Neural cell (in vitro differentiated cells): ENCODE results near the gene AP2A2. TPM values are rescaled to one million over a fixed set of nuclear protein-coding genes. Genes with fewer than 3 reads are reported as not detected.

Experiments used
- H2AFZ ChIP-seq: fragments of 200-600, 300-800 bp; sonication (generic), shearing (Covaris generic); 2 replicates; pipeline ENCODE4 v1.6.0; 2014; ENCODE audit warnings: low read depth, mild to moderate bottlenecking, antibody characterized with exemption, low read length, moderate library complexity
- H3F3A ChIP-seq: fragments of 200-600 bp; shearing (Covaris generic); 2 replicates; pipeline ENCODE4 v1.6.1; 2016; ENCODE audit warnings: mild to moderate bottlenecking, moderate library complexity, mixed read lengths, antibody characterized with exemption, low read length; ENCODE audit not compliant: insufficient read depth, poor library complexity, severe bottlenecking
- H3K27ac ChIP-seq: fragments of 200-600, 300-800 bp; sonication (generic), shearing (Covaris generic); 2 replicates; pipeline ENCODE4 v1.5.1; 2014; ENCODE audit warnings: mild to moderate bottlenecking, low read length, moderate library complexity
- H3K27me3 ChIP-seq: fragments of 300-800, 200-600 bp; sonication (generic), shearing (Covaris generic); 2 replicates; pipeline ENCODE4 v1.6.0; 2014; ENCODE audit warnings: mild to moderate bottlenecking, low read depth, low read length, moderate library complexity; ENCODE audit not compliant: insufficient read depth
- H3K36me3 ChIP-seq: fragments of 300-800, 200-600 bp; sonication (generic), shearing (Covaris generic); 2 replicates; pipeline ENCODE4 v1.5.1; 2014; ENCODE audit warnings: mild to moderate bottlenecking, antibody characterized with exemption, low read length, moderate library complexity; ENCODE audit not compliant: insufficient read depth
- H3K4me2 ChIP-seq: fragments of 300-800, 200-600 bp; sonication (generic), shearing (Covaris generic); 2 replicates; pipeline ENCODE4 v1.6.0; 2014; ENCODE audit warnings: mild to moderate bottlenecking, low read length
- H3K4me3 ChIP-seq: fragments of 300-800, 200-600 bp; sonication (generic), shearing (Covaris generic); 2 replicates; pipeline ENCODE4 v1.5.1; 2014; ENCODE audit warnings: mild to moderate bottlenecking, low read length, moderate library complexity
- H3K79me2 ChIP-seq: fragments of 200-600 bp; shearing (Covaris generic); replicated peaks from 2 replicates; pipeline ENCODE4 v1.6.0; 2014; ENCODE audit warnings: mild to moderate bottlenecking, low read length, moderate library complexity; ENCODE audit not compliant: insufficient read depth
- H3K9ac ChIP-seq: fragments of 300-800, 200-600 bp; sonication (generic), shearing (Covaris generic); 2 replicates; pipeline ENCODE4 v1.6.1; 2016; ENCODE audit warnings: mild to moderate bottlenecking, low read length, mixed read lengths
- H3K9me2 ChIP-seq: fragments of 200-600 bp; shearing (Covaris generic); 2 replicates; pipeline ENCODE4 v1.6.1; 2016; ENCODE audit warnings: mild to moderate bottlenecking, low read length, mixed read lengths; ENCODE audit not compliant: insufficient read depth
- H3K9me3 ChIP-seq: fragments of 200-600, 300-800 bp; sonication (generic), shearing (Covaris generic); 2 replicates; pipeline ENCODE4 v1.6.1; 2016; ENCODE audit warnings: mild to moderate bottlenecking, mixed run types, low read length, moderate library complexity, mixed read lengths
- H4K20me1 ChIP-seq: fragments of 200-600 bp; shearing (Covaris generic); 2 replicates; pipeline ENCODE4 v1.6.1; 2016; ENCODE audit warnings: mild to moderate bottlenecking, mixed run types; ENCODE audit not compliant: insufficient read depth
- CTCF ChIP-seq: fragments of 450-650 bp; IDR thresholded peaks from 2 replicates; pipeline ENCODE4 v1.5.1; 2014; ENCODE audit warnings: antibody characterized with exemption, mild to moderate bottlenecking, moderate library complexity; ENCODE audit not compliant: poor library complexity, severe bottlenecking
- EP300 ChIP-seq: fragments of 450-650 bp; conservative IDR thresholded peaks from 2 replicates; pipeline ENCODE4 v1.6.1; 2014; ENCODE audit warnings: antibody characterized with exemption, mild to moderate bottlenecking, moderate library complexity; ENCODE audit not compliant: poor library complexity, severe bottlenecking
- EZH2 ChIP-seq: fragments of 200-600, 300-800 bp; shearing (Covaris generic), sonication (generic); IDR thresholded peaks from 2 replicates; pipeline ENCODE4 v1.6.1; 2014; ENCODE audit warnings: antibody characterized with exemption, low read length, borderline replicate concordance, mild to moderate bottlenecking; ENCODE audit not compliant: insufficient read depth, poor library complexity, severe bottlenecking
- MXI1 ChIP-seq: fragments of 450-650 bp; conservative IDR thresholded peaks from 2 replicates; pipeline ENCODE4 v1.6.1; 2014; ENCODE audit warnings: antibody characterized with exemption, mild to moderate bottlenecking; ENCODE audit not compliant: poor library complexity, severe bottlenecking
- POLR2AphosphoS5 ChIP-seq: IDR thresholded peaks from 2 replicates; pipeline ENCODE4 v1.6.1; 2012
- RAD21 ChIP-seq: fragments of 450-650 bp; conservative IDR thresholded peaks from 2 replicates; pipeline ENCODE4 v1.6.1; 2014; ENCODE audit warnings: antibody characterized with exemption, mild to moderate bottlenecking, moderate library complexity
- SMC3 ChIP-seq: fragments of 450-650 bp; conservative IDR thresholded peaks from 2 replicates; pipeline ENCODE4 v1.6.1; 2014; ENCODE audit warnings: antibody characterized with exemption, mild to moderate bottlenecking, moderate library complexity; ENCODE audit not compliant: poor library complexity
- TAF1 ChIP-seq: IDR thresholded peaks from 2 replicates; pipeline ENCODE4 v1.6.1; 2012; ENCODE audit warnings: low read depth
- polyA plus RNA-seq: library from polyadenylated mRNA; depleted of rRNA; stranded (reverse); fragments of >200 nt; gene quantifications from 2 replicates; pipeline ENCODE4 v1.2.3, GENCODE V29; 2014
- TF ChIP-seq, protein P1 (sequence below): IDR thresholded peaks from 2 replicates; pipeline ENCODE4 v1.6.1; 2012; ENCODE audit warnings: borderline replicate concordance

AP2A2 gene
- polyA plus RNA-seq, 1 donor from 2014 or later = 46.5 TPM

- Histone ChIP-seq H3K9me3 (no peaks in the 10 kb centered on the region), H3K79me2 (peaks cover 11% of the 10 kb centered on the region), H3K4me3 (no peak overlapping the region), H3K9me2 (no peaks in the 10 kb centered on the region), H3K9ac (no peak overlapping the region), H3F3A (no peaks in the 10 kb centered on the region), H4K20me1 (no peaks in the 10 kb centered on the region), H3K4me2 (no peak overlapping the region), H3K27ac (no peak overlapping the region), H3K36me3 (no peaks in the 10 kb centered on the region), H2AFZ (no peak overlapping the region), H3K27me3 (no peaks in the 10 kb centered on the region)
- TF ChIP-seq RAD21 = no peak
- no peak for TF ChIP-seq MXI1
- TF ChIP-seq, protein P1, sequence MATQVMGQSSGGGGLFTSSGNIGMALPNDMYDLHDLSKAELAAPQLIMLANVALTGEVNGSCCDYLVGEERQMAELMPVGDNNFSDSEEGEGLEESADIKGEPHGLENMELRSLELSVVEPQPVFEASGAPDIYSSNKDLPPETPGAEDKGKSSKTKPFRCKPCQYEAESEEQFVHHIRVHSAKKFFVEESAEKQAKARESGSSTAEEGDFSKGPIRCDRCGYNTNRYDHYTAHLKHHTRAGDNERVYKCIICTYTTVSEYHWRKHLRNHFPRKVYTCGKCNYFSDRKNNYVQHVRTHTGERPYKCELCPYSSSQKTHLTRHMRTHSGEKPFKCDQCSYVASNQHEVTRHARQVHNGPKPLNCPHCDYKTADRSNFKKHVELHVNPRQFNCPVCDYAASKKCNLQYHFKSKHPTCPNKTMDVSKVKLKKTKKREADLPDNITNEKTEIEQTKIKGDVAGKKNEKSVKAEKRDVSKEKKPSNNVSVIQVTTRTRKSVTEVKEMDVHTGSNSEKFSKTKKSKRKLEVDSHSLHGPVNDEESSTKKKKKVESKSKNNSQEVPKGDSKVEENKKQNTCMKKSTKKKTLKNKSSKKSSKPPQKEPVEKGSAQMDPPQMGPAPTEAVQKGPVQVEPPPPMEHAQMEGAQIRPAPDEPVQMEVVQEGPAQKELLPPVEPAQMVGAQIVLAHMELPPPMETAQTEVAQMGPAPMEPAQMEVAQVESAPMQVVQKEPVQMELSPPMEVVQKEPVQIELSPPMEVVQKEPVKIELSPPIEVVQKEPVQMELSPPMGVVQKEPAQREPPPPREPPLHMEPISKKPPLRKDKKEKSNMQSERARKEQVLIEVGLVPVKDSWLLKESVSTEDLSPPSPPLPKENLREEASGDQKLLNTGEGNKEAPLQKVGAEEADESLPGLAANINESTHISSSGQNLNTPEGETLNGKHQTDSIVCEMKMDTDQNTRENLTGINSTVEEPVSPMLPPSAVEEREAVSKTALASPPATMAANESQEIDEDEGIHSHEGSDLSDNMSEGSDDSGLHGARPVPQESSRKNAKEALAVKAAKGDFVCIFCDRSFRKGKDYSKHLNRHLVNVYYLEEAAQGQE = no peak
- TF ChIP-seq POLR2AphosphoS5 = no peak
- TF ChIP-seq EZH2 = no peak
- no peak for TF ChIP-seq SMC3
- TF ChIP-seq EP300 = no peak
- TF ChIP-seq TAF1 = no peak
- no peak for TF ChIP-seq CTCF
These were observed 17.4 kb upstream of the AP2A2 start for GRCh38 chr11:908273-908672.

DNA sequence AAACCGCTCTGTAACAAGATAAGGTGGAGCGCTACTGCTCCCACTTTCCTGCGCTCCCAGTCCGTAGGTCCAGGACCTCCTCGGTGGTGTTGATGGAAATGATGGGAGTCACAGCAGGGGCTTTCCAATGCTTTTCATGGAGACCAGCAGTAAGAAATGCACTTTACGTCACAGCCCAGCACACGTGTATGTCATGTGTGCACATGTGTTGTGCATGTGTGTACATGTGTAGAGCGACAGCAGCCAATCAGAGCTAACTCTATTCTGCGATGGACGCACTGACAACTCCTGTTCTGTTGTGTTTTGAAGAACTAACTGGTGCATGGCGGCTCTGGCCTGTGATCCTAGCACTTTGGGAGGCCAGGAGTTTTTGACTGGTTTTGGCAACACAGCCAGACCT lies 16.3 kb upstream of the AP2A2 start:
- Histone ChIP-seq H3K4me3 (peak overlapping the region; percentile 96), H3K9me3 (no peaks in the 10 kb centered on the region), H3K79me2 (peaks cover 11% of the 10 kb centered on the region), H3K9me2 (no peaks in the 10 kb centered on the region), H3F3A (no peaks in the 10 kb centered on the region), H3K27ac (no peak overlapping the region), H3K4me2 (no peak overlapping the region), H3K27me3 (no peaks in the 10 kb centered on the region), H2AFZ (no peak overlapping the region), H3K9ac (peak overlapping the region; percentile 87), H3K36me3 (no peaks in the 10 kb centered on the region), H4K20me1 (no peaks in the 10 kb centered on the region)
- no peak for TF ChIP-seq EP300

GRCh38 chr11:910044-910588 lies 15.6 kb upstream of the AP2A2 start:
- Histone ChIP-seq H3K9me3 (no peaks in the 10 kb centered on the region), H3K4me2 (peak overlapping the region; percentile 62), H3K4me3 (peak overlapping the region; percentile 96), H3K27me3 (no peaks in the 10 kb centered on the region), H4K20me1 (no peaks in the 10 kb centered on the region), H3F3A (no peaks in the 10 kb centered on the region), H3K36me3 (no peaks in the 10 kb centered on the region), H3K9ac (peak overlapping the region; percentile 87), H3K27ac (peak overlapping the region; percentile 64), H3K9me2 (no peaks in the 10 kb centered on the region), H3K79me2 (peaks cover 11% of the 10 kb centered on the region), H2AFZ (peak overlapping the region; percentile 48)
- TF ChIP-seq SMC3 (no peak), MXI1 (no peak), POLR2AphosphoS5 (no peak), RAD21 (no peak), CTCF (no peak), EZH2 (no peak), EP300 (no peak), TAF1 (no peak)
- TF ChIP-seq, protein P1 = no peak
